Keratinocyte (primary cell): Measurements from ENCODE around the gene DRAP1.

Source experiments
- EZH2 ChIP-seq: IDR thresholded peaks from one replicate; pipeline ENCODE4 v1.6.1; 2012; ENCODE audit warnings: inconsistent platforms, mild to moderate bottlenecking, low read length, moderate library complexity
- TF ChIP-seq, protein P1 (sequence below), 3 experiments: IDR thresholded peaks in 1 of 3; conservative IDR thresholded peaks in 1 of 3; optimal IDR thresholded peaks in 1 of 3; 2 replicates in 2 of 3; 3 replicates in 1 of 3; pipeline versions ENCODE3 to v1.5.1; 2011; ENCODE audit warnings: low read length in 3 of 3, mild to moderate bottlenecking in 3 of 3, moderate library complexity in 2 of 3, control low read depth in 1 of 3, inconsistent platforms in 1 of 3; ENCODE audit not compliant: insufficient read depth in 2 of 3; ENCODE audit errors: extremely low read depth in 1 of 3

DNA sequence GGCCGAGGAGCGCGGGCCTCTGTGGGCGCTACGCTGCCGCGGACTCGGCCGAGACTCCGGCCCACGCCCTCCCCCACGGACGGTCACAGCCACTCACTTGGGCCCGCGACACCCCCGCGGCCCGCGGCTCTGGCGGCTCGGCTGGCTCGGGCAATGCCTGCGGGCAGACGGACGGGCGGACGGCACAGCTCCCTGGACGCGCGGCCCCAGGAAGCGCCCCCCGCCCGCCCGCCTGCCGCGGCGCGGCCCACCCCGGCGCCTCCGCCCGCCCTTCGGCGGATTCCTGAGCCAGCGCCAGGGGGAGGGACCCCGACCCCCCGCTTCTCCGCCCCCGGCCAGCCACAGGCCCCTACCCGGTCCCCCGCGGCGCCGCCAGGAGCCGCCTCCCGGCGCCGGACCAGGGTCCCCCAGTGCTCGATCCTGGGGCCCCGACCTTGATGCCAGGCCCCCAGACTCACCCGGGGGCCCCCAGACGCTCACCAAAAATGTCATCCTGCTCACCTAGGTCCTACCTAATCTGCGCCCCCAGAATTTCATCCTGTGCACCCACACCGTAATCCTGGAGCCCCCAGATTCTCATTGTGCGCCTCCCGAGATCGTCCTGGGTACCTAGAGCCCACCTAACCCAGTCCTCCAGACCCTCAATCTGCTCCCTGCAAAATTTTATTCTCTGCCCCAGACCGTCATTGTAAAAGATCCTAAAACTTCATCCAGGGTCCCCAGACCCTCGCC, 46.5 kb upstream of the DRAP1 start, which contains the start of gene EFEMP2:
- TF ChIP-seq, protein P1, sequence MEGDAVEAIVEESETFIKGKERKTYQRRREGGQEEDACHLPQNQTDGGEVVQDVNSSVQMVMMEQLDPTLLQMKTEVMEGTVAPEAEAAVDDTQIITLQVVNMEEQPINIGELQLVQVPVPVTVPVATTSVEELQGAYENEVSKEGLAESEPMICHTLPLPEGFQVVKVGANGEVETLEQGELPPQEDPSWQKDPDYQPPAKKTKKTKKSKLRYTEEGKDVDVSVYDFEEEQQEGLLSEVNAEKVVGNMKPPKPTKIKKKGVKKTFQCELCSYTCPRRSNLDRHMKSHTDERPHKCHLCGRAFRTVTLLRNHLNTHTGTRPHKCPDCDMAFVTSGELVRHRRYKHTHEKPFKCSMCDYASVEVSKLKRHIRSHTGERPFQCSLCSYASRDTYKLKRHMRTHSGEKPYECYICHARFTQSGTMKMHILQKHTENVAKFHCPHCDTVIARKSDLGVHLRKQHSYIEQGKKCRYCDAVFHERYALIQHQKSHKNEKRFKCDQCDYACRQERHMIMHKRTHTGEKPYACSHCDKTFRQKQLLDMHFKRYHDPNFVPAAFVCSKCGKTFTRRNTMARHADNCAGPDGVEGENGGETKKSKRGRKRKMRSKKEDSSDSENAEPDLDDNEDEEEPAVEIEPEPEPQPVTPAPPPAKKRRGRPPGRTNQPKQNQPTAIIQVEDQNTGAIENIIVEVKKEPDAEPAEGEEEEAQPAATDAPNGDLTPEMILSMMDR (optimal IDR thresholded peaks at IDR 0.05 in 1 of 3, IDR thresholded peaks at IDR 0.05 in 1 of 3, conservative IDR thresholded peaks at IDR 0.05 in 1 of 3; ENCODE audit: extremely low read depth in 1 of 3, insufficient read depth in 2 of 3, low read length in 3 of 3) = no peak
- no peak for TF ChIP-seq EZH2
